ENCODE data around the gene GNG13.
"Not testable (repeated sequence)": the region's sequence is repeated elsewhere in the genome, so short reads cannot be mapped to it uniquely, and the experiment has no call there.

Gene GNG13

GRCh38 chr16:799948-800833, at the start of gene GNG13:
TSS of gene GNG13 (minus strand) at chr16:800734. CDS start at chr16:799077, 1,657 bp downstream.
- no peak for DNase-seq

GRCh38 chr16:848510-849253, 48.1 kb upstream of the GNG13 start:
- no peak for DNase-seq

GRCh38 chr16:847681-848445, 47.3 kb upstream of the GNG13 start:
- no peak for DNase-seq

- DNase-seq, result no peak
These were observed 46.6 kb upstream of the GNG13 start for GRCh38 chr16:847151-847550.

GRCh38 chr16:845351-845745, 44.8 kb upstream of the GNG13 start:
- DNase-seq, result no peak

GRCh38 chr16:844638-845350, 44.3 kb upstream of the GNG13 start:
- DNase-seq, result no peak

- DNase-seq, result no peak
These were observed 43.2 kb upstream of the GNG13 start for GRCh38 chr16:843771-844170.

- DNase-seq, result no peak
These were observed 42.4 kb upstream of the GNG13 start for GRCh38 chr16:842711-843560.

- no peak for DNase-seq
These were observed 41.5 kb upstream of the GNG13 start for GRCh38 chr16:842061-842476.

- DNase-seq, result no peak
These were observed 41.0 kb upstream of the GNG13 start for GRCh38 chr16:841455-842060.

- DNase-seq, result no peak
These were observed 40.3 kb upstream of the GNG13 start for GRCh38 chr16:840561-841454.

GRCh38 chr16:839643-840408, 39.3 kb upstream of the GNG13 start:
- no peak for DNase-seq

- no peak for DNase-seq
These were observed 38.2 kb upstream of the GNG13 start for GRCh38 chr16:838741-839140.

GRCh38 chr16:836822-837221, 36.3 kb upstream of the GNG13 start:
- DNase-seq, result not testable (repeated sequence)

- DNase-seq, result no peak
These were observed 35.7 kb upstream of the GNG13 start for GRCh38 chr16:836221-836620.

- DNase-seq, result no peak
These were observed 34.8 kb upstream of the GNG13 start for GRCh38 chr16:835373-835772.

- no peak for DNase-seq
These were observed 32.9 kb upstream of the GNG13 start for GRCh38 chr16:833411-833810.

GRCh38 chr16:832652-833336, 32.3 kb upstream of the GNG13 start:
- no peak for DNase-seq
